ENCODE measurements around the gene ADAMTS2.
A peak's percentile ranks its signal among the peaks of the same experiment; 100 is the strongest.
"Not testable (repeated sequence)": the region's sequence is repeated elsewhere in the genome, so short reads cannot be mapped to it uniquely, and the experiment has no call there.

ADAMTS2 gene

GRCh38 chr5:179325296-179326031, 19.8 kb downstream of the ADAMTS2 start:
- no peak for DNase-seq

- DNase-seq: no peak
Observed at GRCh38 chr5:179324760-179325295, 20.4 kb downstream of the ADAMTS2 start.

GRCh38 chr5:179324316-179324715, 20.9 kb downstream of the ADAMTS2 start:
- DNase-seq: not testable (repeated sequence)

GRCh38 chr5:179323026-179323870, 22.0 kb downstream of the ADAMTS2 start:
- DNase-seq: no peak

GRCh38 chr5:179322071-179323025, 22.9 kb downstream of the ADAMTS2 start:
- no peak for DNase-seq

GRCh38 chr5:179321206-179321987, 23.9 kb downstream of the ADAMTS2 start:
- no peak for DNase-seq

GRCh38 chr5:179319741-179320281, 25.4 kb downstream of the ADAMTS2 start:
- no peak for DNase-seq

GRCh38 chr5:179319123-179319522, 26.1 kb downstream of the ADAMTS2 start:
- no peak for DNase-seq

GRCh38 chr5:179318221-179318955, 26.9 kb downstream of the ADAMTS2 start:
- DNase-seq: no peak

GRCh38 chr5:179317411-179318220, 27.6 kb downstream of the ADAMTS2 start:
- DNase-seq: no peak

GRCh38 chr5:179316982-179317381, 28.3 kb downstream of the ADAMTS2 start:
- DNase-seq: no peak

- no peak for DNase-seq
Observed at GRCh38 chr5:179316111-179316551, 29.1 kb downstream of the ADAMTS2 start.

GRCh38 chr5:179315356-179315890, 29.8 kb downstream of the ADAMTS2 start:
- DNase-seq: no peak

GRCh38 chr5:179314606-179315355, 30.5 kb downstream of the ADAMTS2 start:
- no peak for DNase-seq

- DNase-seq: peak; percentile 59
Observed at GRCh38 chr5:179313849-179314521, 31.3 kb downstream of the ADAMTS2 start.

GRCh38 chr5:179312557-179313235, 32.6 kb downstream of the ADAMTS2 start:
- no peak for DNase-seq

- no peak for DNase-seq
Observed at GRCh38 chr5:179311581-179311980, 33.7 kb downstream of the ADAMTS2 start.

- no peak for DNase-seq
Observed at GRCh38 chr5:179311091-179311470, 34.2 kb downstream of the ADAMTS2 start.

All from NCI-H1694 (cell line).